HG03354 (cell line): ENCODE data around the gene ELAVL1.
"Not testable (repeated sequence)": the region's sequence is repeated elsewhere in the genome, so short reads cannot be mapped to it uniquely, and the experiment has no call there.

ENCODE experiments used
- ATAC-seq: cut with Tn5 transposase; IDR thresholded peaks from one replicate; pipeline ENCODE4 v1.9.1; 2021; ENCODE audit warnings: mild to moderate bottlenecking; ENCODE audit not compliant: unreplicated experiment, poor library complexity, severe bottlenecking

ELAVL1 gene

DNA sequence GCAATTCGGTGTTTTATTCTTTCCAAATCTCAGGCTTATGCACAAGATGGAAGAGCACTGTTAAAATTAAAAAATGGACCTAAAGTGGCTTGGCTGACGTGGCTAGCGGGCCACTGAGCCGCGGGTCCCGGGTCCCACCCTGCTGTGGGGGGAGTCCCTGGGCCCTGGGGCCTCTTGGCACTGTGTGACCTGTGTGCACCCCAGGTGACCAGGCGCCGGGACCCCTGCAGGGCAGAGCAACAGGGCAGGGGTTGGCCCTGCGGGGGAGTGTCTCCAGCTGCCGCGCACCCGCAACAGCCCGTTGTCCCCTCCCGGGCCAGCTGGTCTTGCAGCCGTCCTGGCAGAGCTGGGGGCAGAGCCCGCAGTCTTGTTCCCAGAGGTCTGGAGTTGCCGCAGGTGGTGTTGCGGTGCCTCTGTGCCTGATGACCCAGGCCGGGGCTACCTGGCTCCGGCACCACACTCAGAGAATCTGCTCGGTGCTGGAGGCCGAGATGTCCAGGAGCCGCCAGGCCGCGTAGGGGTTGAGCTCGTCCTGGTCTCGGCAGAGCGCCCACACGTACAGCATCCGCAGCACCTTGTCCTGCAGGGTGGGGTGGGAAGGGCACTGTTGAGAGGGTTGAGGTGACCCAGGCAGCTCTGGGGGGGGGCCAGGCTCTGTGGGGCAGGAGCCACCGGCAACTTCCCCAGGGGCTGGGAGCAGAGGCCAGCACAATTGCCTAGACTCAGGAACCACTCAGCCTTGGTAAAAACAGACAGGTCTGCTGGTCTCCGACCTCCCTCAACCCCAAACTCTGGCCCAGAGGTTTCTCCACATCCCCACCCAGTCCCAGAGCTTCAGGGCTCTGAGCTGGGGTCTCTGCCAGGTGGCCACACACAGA, 78.5 kb downstream of the ELAVL1 start:
- ATAC-seq, result no peak

DNA sequence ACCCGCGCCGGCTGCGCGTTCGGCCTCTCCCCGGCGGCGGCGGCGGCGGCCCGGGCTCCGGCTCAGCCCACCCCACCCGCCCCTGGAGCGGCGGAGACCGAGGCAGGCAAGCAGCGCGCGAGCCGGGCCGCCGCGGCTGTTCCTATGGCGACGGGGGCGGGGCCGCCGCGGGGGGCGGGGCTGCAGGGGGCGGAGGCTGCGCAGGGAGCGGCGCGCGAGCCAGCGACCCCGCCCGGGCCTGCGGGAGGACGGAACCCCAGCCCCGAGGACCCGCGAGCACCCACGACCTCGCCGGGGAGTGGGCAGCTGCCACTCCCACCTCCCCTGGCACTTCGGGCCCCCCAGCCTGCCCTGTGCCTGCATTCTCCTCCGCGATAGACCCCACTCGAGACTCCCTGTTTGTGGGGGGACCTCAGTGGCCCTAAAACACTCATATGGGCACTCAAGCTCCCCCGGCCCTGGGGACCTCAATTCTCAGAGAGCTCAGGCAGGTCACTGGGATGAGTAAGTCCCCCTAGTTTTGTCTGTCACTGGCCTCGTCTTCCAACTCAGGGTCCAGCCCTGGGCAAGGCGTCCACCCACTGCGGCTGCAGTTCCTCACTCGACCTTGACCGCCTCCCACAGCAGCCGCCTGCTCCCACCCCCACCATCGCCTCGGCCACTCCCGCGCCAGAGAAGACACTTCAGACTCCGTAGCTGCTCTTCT, 79.3 kb downstream of the ELAVL1 start, which contains the start of gene CTXN1:
TSS of gene CTXN1 (minus strand) at position 115 of the 706 bp plus-strand sequence. CDS start 597 bp downstream, outside the sequence.
- peak; percentile 35 for ATAC-seq

DNA sequence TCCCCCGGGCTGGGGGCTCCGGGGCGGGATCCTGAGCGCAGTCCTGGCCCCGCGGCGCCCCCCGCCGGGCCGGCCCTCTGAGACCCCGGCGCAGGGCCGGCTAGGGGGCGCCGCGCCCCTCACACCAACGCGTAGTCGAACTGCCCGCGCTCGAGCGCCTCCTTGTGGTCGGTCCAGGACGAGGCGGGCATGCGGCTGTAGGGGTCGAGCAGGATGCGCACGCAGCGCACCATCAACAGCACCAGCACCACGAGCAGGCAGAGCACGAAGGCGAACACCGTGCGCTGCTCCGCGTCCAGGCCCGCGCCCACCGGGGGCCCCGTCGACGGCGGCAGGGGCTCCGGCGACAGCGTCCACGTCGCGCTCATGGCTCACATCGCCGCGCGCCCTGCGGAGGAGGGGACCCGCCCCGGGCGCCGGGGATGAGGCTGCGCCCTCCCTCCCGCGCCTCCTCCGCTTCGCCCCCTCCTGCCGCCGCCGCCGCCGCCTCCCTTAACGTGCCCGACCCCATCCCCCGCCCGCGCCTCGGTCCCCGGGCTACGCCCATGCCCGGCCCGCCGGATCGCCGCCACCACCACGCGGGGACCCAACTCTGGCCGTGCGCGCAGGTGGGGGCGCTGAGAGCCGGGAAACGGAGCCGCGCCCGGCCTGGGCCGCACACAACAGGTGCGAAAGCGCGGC, 80.1 kb downstream of the ELAVL1 start:
- peak; percentile 33 for ATAC-seq

DNA sequence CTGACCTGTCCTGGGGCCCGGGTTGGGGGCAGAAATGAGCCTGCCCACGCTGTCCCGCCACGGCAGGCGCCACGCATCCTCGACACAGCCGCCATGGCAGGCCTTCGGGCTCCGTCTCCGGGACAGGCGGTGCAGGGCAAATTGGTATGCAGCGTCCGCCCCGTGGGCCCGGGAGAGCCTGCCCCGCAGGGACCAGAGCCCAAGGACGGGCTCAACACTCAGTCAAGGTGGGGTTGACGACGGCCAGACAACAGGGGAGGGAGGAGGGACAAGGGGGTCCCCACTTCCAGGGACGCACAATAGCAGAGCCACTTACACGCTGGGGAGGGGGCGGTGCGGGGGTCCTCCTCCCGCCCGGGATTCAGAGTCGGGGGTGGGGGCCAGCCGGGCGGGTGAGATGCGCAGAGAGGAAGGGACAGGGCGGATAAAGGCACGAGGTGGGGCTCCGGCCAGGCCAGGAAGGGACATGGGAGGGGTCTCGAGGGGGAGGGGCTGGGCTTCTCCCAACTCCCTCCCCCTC, 80.7 kb downstream of the ELAVL1 start:
- no peak for ATAC-seq

DNA sequence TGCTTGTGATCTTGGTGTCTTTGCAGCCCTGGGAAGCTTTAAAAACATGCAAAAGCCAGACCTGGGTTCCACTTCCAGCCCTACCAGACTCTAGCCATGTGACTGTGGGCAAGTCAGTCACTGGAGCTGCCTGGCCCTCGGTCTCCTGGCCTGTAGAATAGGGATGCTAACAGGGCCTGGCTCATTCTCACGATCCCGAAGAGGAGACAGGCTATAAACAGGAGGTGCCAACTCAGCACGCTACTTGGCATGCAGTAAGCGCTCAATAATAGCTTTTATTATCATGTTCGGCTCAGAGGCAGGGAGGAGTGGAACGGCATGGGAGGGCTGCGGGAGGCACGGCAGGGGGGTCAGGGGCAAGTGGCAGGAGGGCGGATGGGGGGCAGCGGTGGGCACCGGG, 81.2 kb downstream of the ELAVL1 start:
- ATAC-seq, result no peak

DNA sequence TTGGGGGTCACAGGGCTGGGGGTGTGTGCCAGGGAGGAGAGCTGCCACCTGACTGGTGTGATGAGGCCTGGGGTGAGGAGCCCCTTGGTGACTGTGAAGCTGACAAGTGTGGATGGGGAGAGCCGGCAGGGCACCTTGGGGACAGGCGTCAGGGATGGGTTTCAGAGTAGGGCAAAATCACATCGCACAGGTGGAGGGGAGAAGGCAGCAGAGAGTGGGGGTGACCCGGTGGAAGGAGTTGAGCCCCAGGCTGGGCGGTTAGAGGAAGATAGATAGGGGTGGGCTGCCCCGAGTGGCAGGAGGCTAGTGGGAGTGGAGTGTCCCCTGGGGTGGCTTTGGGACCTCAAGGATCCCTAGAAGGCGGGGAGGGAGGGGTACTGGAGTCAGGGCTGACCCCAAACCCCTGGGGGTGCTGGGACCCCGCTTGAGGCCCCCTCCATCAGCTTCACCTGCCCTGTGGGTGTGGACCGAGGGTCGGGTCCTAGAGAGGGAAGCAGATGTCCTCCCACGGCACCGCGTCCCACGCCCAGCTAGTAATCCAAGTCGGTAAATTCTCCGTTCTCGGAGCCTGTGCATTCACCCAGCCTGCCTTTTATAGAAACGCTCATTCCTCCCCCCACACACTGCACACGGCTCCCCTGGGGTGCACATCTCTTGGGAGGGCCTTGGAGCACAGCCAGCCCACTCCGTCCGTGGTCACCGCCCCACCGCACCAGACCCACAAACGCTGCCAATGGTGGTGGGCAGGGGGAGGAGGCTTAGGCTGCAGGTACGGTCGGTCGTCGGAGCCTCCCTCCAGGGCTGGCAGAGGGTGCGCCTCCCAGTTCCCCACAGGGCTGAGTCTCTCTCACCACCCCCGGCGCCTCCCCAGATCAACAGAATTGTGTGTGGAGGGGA, 81.9 kb downstream of the ELAVL1 start:
- ATAC-seq, result no peak

DNA sequence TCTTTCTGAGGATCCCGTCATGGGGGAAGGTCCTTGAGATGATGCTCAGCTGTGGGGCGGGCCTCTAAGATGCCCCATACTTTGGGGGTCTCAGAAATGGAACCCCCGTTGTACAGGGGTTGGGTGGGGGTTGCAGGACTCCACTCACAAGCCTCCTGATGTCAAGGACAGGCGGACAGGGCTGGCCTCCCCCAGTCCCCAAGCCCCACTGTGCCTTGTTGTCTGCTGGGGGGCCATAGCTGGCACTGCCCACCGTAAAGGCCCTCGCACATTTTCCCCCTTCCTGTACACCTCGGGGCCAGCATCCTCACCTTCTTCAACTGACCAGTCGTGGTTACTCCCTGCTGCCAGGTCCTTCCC, 82.6 kb downstream of the ELAVL1 start:
- no peak for ATAC-seq

DNA sequence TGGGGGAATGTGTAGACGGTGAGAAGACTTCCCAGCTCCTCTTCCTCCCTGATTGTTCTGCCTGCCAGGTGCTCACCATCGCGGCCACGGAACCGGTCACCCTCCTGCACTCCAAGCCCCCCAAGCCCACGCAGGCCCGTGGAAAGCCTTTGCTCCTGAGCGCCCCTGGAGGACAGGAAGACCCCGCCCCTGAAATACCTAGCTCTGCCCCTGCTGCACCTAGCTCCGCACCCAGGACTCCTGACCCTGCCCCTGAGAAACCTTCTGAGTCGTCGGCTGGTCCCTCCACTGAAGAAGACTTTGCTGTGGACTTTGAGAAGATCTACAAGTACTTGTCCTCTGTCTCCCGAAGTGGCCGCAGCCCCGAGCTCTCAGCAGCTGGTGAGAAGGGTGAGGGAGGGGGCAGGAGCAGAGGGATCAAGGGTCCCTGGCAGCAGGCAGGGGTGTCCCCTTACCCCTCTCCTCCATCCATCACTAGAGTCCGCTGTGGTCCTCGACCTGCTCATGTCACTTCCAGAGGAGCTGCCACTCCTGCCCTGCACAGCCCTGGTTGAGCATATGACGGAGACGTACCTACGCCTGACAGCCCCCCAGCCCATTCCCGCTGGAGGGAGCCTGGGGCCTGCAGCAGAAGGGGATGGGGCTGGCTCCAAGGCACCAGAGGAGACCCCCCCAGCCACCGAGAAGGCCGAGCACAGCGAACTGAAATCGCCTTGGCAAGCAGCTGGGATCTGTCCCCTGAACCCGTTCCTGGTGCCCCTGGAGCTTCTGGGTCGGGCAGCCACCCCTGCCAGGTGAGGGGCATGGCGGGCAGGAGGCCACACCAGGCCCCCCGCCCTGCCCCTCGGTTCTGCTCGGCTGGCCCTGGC, 83.2 kb downstream of the ELAVL1 start:
- no peak for ATAC-seq

DNA sequence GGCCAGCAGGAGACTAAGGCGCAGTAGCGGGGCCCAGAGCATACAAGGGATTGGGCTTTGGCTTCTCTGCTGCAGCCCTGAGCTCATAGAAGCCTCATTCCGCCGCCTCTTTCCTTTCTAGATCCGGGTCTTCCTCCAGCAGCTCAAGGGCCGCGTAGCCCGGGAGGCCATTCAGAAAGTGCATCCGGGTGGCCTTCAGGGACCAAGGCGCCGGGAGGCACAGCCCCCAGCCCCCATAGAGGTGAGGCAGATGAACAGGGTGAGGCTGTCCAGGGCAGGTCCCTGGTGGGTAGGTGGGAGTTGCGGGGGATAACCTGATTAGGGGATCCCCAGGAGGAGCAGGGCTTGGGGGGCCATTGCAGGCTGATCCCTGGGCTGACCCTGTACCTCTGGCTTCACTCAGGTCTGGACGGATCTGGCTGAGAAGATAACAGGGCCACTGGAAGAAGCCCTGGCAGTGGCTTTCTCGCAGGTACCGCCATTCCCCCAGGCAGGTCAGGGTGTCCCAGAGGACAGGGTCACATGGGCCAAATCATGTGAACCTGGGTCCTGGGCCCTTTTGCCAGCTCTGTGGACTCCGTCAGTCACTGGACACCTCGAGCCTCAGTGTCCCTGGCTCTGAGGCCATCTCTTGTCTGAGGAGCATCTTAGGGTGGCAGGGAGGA, 84.0 kb downstream of the ELAVL1 start:
- ATAC-seq, result no peak

DNA sequence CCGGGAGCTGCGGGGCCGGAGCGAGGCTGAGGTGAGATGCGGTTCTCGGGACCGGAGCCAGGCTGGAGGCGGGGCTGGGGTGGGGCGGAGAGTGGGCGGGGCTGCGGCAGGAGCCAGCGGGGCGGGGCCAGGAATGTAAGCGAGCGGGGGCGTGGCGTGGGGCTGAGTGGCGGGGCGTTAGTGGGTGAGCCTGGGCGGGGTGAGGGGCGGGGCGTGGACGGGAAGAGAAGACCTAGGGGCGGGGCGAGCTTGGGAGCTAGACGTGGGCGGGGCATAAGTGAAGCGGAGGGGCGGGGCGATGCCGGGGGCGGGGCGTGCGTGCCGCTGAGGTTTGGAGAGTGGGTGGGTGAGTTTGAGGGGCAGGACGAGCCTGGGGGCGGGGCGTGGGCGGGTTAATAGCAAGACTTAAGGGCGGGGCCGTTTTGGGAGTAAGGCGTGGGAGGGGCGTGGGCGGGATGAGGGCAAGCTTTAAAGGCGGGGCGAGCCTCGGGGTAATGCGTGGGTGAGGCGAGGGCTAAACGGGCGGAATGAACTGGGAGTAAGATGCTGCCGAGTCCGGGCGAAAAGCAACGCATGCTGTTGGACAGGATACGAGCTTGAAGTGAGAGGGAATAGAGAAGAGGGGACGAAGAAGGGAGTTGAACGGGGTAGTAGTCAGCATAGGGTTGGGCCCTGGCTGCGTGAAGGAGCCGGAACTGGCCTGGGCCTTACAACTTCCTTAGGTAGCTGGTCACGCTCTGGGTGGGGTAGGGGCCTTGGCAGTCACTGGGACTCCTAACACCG, 84.7 kb downstream of the ELAVL1 start:
- ATAC-seq, result peak; percentile 39

DNA sequence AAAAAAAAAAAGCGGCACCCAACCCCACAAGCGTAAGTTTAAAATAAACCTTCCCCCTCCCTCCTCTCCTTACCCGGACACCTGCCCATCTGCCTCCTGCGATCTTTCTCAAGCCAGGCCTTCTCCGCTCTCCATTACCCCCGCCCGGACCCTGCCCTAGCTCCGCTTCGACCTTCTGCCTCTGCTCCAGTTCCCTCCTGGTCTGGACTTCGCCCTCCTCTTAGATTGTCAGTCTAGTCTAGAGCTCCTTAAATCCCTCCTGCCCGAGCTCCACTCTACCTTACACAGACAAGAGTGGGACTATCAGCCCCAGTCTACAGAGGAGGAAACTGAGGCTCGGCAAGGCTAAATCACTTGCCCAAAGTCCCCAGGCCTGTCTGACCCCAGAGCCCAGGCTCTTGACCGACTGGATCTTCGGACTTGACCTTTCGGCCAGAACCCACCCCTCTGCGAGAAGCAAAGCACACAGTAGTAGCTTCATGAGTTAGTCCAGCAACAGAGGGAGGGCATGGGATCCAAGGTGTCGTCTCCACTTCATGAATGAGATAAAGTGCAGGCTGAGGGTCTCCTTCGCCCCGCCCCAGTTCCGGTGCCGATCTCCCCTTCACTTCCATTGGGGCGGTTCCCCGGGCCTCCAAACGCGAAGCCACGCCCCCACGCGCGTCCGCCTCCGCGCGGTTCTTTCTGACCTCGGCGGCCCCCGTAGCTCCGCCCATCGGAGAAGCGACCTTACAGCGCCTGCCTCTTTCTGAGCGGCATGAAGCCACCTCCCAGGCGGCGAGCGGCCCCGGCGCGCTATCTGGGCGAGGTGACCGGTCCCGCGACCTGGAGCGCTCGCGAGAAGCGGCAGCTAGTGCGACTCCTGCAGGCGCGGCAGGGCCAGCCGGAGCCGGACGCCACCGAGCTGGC, 85.6 kb downstream of the ELAVL1 start, which contains the start of gene SNAPC2:
TSS of gene SNAPC2 (plus strand) at position 729 of the 909 bp plus-strand sequence. CDS start at position 758, 29 bp downstream.
- ATAC-seq, result peak; percentile 68

DNA sequence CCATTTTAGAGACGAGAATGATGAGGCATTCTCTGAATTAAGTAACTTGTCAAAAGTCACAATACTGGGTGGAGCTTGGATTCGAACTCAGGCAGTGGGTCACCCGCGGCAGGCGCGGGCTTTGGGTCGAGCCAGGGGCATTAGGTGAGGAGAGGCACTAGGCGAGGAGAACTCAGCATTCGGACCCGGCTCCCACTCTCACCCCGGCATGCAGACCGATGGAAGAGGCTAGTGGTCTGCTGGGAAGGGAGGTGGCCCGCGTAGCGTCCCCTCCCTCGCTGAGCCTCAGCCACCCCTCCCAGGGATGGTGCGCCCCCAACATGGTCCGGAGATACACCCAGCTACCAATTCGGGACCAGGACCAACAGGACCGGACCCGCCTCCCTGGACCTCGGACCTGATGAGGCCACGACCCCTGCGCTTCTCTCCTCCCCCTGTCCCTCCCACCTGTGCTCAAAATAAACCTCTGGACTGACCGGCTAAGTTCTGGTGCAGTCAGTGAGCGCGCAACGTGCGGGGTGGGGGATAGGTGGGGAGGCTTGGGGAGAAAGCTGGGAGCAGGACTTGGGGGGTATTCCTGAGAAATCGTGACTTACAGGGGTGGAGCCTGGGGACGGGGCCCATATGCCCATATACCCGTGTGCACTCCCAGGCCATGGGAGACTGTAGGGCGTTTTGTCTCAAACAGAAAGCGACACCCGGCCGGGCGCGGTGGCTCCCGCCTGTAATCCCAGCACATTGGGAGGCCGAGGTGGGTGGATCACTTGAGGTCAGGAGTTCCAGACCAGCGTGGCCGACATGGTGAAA, 86.6 kb downstream of the ELAVL1 start:
- no peak for ATAC-seq

DNA sequence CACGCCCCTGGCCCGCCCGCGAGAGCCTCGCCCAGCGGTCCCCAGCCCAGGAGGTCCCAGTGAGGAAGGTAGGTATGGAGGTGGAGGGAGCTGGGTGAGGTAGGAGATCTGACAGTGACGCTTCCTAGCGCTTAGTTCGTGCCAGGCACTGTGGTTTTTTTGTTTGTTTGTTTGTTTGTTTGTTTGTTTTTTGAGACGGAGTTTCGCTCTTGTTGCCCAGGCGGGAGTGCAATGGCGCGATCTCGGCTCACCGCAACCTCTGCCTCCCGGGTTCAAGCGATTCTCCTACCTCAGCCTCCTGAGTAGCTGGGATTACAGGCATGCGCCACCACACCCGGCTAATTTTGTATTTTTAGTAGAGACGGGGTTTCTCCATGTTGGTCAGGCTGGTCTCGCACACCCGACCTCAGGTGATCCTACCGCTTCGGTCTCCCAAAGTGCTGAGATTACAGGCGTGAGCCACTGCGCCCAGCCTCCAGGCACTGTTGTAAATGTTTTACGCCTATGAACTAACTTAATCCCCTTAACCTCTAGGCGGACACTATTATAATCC, 87.3 kb downstream of the ELAVL1 start:
- ATAC-seq, result not testable (repeated sequence)

DNA sequence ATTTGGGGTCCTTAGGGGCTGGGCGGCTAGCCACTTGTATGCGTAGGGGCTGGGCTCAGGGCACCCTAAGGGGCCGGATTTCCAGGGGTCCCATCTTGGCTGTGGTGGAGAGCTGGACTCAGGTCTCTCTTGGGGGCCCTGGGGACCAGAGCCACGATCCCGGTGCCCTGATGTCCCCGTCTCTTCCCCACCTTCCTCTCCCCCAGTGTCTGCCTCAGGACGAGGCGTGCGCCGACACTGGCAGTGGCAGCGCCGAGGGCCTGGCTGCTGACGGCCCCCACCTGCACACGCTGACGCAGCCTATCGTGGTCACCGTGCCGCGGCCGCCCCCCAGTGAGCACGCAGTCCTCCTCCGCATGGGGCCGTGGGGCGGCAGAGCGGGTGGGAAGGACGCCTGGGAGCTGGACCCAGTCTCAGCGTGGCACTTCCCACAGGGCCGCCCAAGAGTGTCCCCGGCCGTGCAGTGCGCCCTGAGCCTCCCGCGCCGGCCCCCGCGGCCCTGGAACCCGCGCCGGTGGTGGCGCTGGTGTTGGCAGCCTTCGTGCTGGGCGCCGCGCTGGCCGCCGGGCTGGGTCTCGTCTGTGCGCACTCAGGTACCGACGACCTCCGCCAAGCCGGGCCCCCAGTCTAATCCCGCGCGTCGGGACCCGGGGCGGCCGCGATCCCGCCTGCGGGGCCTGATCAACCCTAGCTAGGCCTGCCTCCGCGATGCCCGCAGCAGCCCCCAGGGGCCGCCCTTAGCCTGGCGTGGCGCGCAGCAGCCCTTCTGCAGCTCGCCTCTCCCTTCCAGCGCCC, 88.0 kb downstream of the ELAVL1 start:
- ATAC-seq, result no peak
